Stimulated activated effector memory CD8-positive, alpha-beta T cell treated with anti-CD3 and anti-CD28 coated beads, Interleukin-12 subunit alpha, Interleukin-12 subunit beta, amount 100 ng/mL, for 72 hours (primary cell): ENCODE data around the gene MVK.

Experiments used
- ATAC-seq: fragments of 150-1000 bp; cut with Tn5 transposase; 2 replicates; pipeline ENCODE4 v1.10.0; 2021
- DNase-seq, 2 donors: peaks; one replicate each; pipeline ENCODE4 v3.0.0; 2021 to 2022; ENCODE audit warnings: low spot score in 2 of 2
- H3K27ac Mint-ChIP-seq: one replicate; pipeline ENCODE4 v1.8.0; 2022; ENCODE audit warnings: mild to moderate bottlenecking, mixed read lengths
- H3K36me3 Mint-ChIP-seq: one replicate; pipeline ENCODE4 v1.8.0; 2022; ENCODE audit warnings: mild to moderate bottlenecking, mixed read lengths
- H3K4me1 Mint-ChIP-seq: one replicate; pipeline ENCODE4 v1.8.0; 2022; ENCODE audit warnings: mixed read lengths
- H3K4me3 Mint-ChIP-seq: one replicate; pipeline ENCODE4 v1.8.0; 2022; ENCODE audit warnings: mild to moderate bottlenecking, mixed read lengths
- H3K9me3 Mint-ChIP-seq: one replicate; pipeline ENCODE4 v1.8.0; 2022; ENCODE audit warnings: mixed read lengths

Gene MVK

DNA sequence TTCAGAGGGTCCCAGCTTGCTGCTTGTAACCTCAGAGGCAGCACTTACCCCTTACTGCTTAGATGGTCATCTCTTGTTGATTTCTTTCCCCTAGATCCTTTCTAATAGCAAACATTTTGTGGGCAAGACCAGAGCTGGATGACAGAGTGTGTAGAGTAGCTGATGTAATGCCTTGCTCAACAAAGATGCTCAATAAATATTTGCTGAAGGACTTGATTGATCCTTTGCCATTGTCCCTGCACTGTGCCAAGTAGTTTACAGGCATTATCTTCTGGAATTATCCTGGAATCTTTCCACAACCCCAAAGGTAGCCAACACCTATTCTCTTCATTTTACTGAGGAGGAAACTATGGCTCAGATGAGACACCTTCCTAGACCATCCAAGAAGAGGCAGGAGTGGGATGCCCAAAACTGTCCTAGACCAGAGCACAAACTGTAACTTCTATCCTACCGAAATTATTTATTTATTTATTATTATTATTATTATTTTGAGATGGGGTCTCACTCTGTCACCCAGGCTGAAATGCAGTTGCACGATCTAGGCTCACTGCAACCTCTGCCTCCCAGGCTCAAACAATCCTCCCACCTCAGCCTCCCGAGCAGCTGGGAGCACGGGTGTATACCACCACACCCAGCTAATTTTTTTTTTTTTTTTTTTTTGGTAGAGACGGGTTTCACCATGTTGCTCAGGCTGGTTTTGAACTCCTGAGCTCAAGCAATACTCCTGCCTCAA lies 1.7 kb upstream of the MVK start:
- Mint-ChIP-seq H3K4me1 (peaks cover 23% of the 10 kb centered on the region), H3K4me3 (peak overlapping the region; percentile 85), H3K9me3 (no peaks in the 10 kb centered on the region), H3K27ac (peak overlapping the region; percentile 29), H3K36me3 (peaks cover 71% of the 10 kb centered on the region)
- DNase-seq, result no peak
- no peak for ATAC-seq

DNA sequence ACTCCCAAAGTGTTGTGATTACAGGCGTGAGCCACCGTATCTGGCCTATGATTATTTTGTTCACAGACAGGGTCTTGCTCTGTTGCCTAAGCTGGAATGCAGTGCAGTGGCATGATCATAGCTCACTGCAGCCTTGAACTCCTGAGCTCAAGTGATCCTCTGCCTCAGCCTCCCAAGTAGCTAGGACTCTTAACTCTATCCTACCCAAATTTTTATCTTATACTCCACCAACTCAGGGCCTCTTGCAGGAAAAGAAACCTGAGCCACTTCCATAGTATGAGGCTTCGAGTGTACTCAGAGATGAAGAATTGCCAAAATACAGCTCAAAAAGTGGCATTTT lies 1.1 kb upstream of the MVK start:
- no peaks in the 10 kb centered on the region for H3K9me3 Mint-ChIP-seq
- DNase-seq (no peak), ATAC-seq (no peak)
- H3K36me3 Mint-ChIP-seq, result peaks cover 71% of the 10 kb centered on the region
- peaks cover 23% of the 10 kb centered on the region for H3K4me1 Mint-ChIP-seq
- H3K27ac Mint-ChIP-seq, result peak overlapping the region; percentile 90
- peak overlapping the region; percentile 85 for H3K4me3 Mint-ChIP-seq

DNA sequence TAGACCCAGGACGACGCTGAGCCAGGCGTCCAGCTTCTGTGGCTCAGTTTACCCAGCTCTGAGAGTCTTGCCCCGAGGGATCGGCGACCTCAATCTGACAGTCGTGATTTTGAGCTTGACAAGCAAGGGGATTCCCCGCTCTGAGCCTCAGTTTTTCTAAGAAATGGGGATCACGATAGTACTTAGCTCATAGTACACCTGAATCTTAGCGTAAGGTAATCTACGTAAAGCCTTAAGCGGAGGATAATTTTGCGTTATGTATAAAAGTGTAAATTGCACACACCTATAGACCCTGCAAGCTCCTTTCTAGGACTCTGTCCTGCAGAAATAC lies 285 bp downstream of the MVK start:
- peak overlapping the region; percentile 85 for H3K4me3 Mint-ChIP-seq
- H3K27ac Mint-ChIP-seq, result peak overlapping the region; percentile 90
- peaks cover 71% of the 10 kb centered on the region for H3K36me3 Mint-ChIP-seq
- H3K9me3 Mint-ChIP-seq, result no peaks in the 10 kb centered on the region
- DNase-seq (no peak), ATAC-seq (peak; percentile 5)
- H3K4me1 Mint-ChIP-seq, result peaks cover 23% of the 10 kb centered on the region

DNA sequence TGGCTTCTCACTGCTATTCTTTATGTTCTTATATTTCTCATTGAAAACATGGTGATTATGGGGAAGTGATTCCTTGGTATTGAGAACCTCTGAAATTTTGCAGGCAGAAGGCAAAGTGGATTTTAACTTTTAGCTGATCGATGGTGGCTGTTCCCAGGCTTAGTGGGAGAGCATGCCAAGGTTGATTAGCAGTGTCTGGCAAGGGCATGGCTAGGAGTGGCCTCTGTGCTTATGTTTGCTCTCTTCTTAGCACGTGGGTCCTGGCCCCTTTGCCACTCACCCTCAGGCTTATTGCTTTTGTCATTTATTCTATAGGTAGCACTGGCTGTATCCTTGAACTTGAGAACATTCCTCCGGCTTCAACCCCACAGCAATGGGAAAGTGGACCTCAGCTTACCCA lies 2.1 kb downstream of the MVK start:
- Mint-ChIP-seq H3K9me3 (no peaks in the 10 kb centered on the region), H3K4me3 (no peak overlapping the region), H3K36me3 (peaks cover 75% of the 10 kb centered on the region), H3K27ac (no peak overlapping the region), H3K4me1 (peaks cover 23% of the 10 kb centered on the region)
- DNase-seq (no peak), ATAC-seq (no peak)

DNA sequence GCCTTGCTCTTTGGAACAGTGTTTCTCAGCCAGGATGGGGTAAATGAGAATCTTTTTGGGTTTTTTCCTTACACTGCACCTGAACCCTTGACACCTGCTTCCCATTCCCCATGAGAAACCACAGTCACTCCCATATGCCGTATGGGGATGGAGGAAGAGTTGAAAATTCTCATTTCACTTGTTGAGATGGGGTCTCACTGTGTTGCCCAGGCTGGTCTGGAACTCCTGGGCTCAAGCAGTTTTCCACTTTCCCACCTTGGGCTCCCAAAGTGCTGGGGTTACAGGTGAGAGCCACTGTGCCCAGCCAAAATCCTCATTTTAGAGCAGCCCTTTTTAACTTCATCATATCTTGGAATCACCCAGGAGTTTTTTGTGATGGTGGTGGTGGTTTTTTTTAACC lies 3.7 kb downstream of the MVK start:
- peaks cover 23% of the 10 kb centered on the region for H3K4me1 Mint-ChIP-seq
- ATAC-seq (no peak), DNase-seq (no peak)
- peaks cover 68% of the 10 kb centered on the region for H3K36me3 Mint-ChIP-seq
- H3K4me3 Mint-ChIP-seq, result no peak overlapping the region
- H3K27ac Mint-ChIP-seq, result no peak overlapping the region
- no peaks in the 10 kb centered on the region for H3K9me3 Mint-ChIP-seq

DNA sequence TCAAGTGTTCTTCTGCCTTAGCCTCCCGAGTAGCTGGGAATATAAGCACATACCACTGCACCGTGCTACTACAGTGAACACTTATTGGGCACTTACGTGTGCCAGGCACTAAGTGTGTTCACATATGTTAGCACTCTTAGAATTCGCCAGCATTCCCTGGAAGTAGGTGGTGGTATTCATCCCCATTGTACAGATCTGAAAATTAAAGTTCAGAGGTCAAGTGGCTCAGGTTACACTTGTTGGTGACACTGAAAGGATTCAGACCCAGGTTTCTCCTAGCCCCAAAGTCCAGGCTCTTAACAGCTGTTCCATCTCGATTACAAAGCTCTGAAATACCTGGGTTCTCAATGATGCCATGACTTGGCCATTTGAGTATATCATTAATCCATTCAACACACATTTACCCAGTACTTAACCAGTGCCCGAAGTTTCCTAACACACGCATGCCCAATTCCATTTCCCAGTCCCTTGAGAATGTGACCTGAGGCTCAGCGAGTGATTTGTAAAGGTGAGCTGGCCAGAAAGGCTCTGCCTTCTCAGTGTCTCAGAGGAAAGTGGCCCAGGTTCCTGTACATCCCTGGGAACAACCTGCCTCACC lies 4.8 kb downstream of the MVK start:
- ATAC-seq (no peak), DNase-seq (no peak)
- peaks cover 13% of the 10 kb centered on the region for H3K4me1 Mint-ChIP-seq
- H3K4me3 Mint-ChIP-seq, result no peak overlapping the region
- no peak overlapping the region for H3K27ac Mint-ChIP-seq
- H3K9me3 Mint-ChIP-seq, result no peaks in the 10 kb centered on the region
- peaks cover 60% of the 10 kb centered on the region for H3K36me3 Mint-ChIP-seq

DNA sequence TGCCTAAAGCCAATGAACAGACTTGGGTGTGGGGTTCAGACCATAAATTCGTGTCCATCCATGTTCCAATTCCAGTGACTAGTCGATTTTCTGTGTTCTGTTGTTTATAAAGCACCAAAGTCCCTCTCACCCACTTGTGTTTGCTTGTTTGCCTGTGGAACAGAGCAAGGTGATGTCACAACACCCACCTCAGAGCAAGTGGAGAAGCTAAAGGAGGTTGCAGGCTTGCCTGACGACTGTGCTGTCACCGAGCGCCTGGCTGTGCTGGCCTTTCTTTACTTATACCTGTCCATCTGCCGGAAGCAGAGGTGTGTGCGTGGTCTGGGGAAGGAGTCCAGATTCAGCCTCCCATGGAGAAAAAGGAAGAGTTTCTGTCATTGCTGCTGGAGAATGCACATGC lies 6.0 kb downstream of the MVK start:
- no peak for DNase-seq
- Mint-ChIP-seq H3K4me1 (peaks cover 5% of the 10 kb centered on the region), H3K9me3 (no peaks in the 10 kb centered on the region), H3K36me3 (peaks cover 58% of the 10 kb centered on the region), H3K4me3 (no peak overlapping the region), H3K27ac (no peak overlapping the region)
- ATAC-seq, result no peak

DNA sequence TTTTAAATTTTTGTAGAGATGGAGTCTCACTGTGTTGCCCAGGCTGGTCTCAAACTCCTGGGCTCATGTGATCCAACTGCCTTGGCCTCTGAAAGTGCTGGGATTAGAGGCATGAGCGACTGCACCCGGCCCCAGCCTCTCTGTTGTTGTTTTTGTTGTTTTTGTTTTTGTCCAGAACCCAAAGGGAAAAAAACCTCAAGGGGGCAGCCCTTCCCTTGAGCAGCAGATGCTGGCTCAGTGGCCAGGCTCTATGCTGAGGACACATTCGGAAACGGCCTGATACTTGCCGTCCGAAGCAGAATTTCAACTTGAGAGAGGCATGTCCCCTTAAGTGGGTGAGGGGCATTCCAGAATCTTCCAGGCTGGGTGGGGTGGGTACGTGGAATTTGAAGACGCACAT lies 6.7 kb downstream of the MVK start:
- peaks cover 62% of the 10 kb centered on the region for H3K36me3 Mint-ChIP-seq
- H3K9me3 Mint-ChIP-seq, result no peaks in the 10 kb centered on the region
- no peaks in the 10 kb centered on the region for H3K4me1 Mint-ChIP-seq
- ATAC-seq (no peak), DNase-seq (no peak)
- no peak overlapping the region for H3K27ac Mint-ChIP-seq
- no peak overlapping the region for H3K4me3 Mint-ChIP-seq

DNA sequence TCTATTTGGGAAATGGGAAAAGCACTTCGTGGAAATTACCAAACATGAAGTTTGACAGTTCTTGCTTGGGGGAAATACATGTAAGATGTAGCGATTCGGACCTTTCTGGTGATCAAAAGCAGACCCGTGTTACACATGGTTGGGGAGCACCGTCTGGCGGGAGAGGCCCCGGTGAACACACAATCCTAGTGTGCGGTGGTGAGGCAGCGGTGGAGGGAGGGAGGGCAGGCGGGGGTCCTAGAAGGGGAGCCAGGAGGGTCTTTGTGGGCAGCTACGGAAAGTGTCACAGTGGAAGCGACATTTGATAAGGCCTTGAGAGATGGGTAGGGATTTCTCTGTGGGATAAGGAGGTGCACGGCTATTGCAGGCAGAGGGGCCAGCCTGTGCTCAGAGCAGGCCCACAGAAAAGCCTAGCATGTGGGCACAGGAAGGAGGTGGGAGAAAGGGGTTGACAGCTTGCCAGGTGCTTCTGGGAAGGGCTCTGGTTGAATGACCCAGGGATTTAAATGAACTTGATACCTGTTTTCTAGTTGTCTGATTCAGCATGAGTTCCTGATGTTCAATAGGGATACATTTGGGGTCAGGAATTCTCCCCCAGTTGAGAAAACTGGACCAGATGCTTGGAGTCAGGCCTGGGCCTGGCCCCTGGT lies 7.2 kb downstream of the MVK start:
- no peak for DNase-seq
- H3K4me3 Mint-ChIP-seq, result no peak overlapping the region
- no peak overlapping the region for H3K27ac Mint-ChIP-seq
- peaks cover 65% of the 10 kb centered on the region for H3K36me3 Mint-ChIP-seq
- H3K9me3 Mint-ChIP-seq, result no peaks in the 10 kb centered on the region
- no peaks in the 10 kb centered on the region for H3K4me1 Mint-ChIP-seq
- no peak for ATAC-seq

DNA sequence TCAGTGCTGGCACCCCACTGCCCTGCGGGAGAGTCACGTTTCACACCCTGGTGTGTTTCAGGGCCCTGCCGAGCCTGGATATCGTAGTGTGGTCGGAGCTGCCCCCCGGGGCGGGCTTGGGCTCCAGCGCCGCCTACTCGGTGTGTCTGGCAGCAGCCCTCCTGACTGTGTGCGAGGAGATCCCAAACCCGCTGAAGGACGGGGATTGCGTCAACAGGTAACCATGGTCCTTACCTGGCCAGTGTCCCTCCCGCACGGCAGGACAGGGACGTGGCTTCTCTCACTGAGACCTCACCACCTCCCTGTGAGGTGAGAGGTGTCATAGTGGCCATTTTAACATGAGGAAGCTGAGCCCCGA lies 7.7 kb downstream of the MVK start:
- ATAC-seq (no peak), DNase-seq (no peak)
- peaks cover 61% of the 10 kb centered on the region for H3K36me3 Mint-ChIP-seq
- no peak overlapping the region for H3K4me3 Mint-ChIP-seq
- no peaks in the 10 kb centered on the region for H3K9me3 Mint-ChIP-seq
- no peaks in the 10 kb centered on the region for H3K4me1 Mint-ChIP-seq
- no peak overlapping the region for H3K27ac Mint-ChIP-seq

DNA sequence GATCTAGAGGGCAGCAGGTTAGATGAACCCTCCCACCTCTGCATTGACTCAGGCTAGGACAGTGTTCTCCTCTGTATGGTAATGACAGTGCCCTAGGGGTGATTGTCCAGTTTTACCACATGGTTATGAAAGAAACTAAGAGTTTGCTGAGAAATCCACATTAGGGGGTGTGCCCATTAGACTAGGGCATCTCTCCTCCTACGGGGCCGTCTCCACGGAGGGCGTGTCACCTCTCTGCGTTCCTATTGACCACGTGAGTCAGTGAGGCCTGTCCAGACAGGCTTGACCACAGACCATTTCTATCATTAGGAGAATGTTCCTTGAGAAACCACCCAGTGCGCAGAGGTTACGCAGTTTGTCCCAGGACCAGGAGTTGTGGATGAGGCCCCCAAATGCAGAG lies 8.3 kb downstream of the MVK start:
- no peak overlapping the region for H3K27ac Mint-ChIP-seq

DNA sequence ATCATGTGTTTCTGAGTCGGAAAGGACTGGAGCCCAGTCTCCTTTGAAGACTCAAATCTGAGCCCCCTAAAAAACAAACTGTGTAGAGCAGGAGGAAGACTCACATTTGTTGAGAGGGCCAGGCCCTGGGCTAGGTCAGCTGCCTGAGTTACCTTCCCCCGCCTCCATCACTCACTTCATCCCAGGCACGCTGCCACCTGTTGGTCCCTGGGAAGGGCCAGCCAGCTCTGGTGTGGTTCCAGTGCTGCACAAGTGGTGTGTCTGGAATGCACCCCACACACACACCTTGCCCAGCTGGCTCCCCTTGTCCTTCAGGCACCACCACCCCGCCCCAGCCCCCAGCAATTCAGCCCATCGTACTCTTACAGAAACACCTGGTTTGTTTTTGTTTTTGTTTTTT lies 9.0 kb downstream of the MVK start:
- Mint-ChIP-seq H3K4me1 (no peaks in the 10 kb centered on the region), H3K27ac (no peak overlapping the region), H3K4me3 (no peak overlapping the region), H3K9me3 (no peaks in the 10 kb centered on the region), H3K36me3 (peaks cover 47% of the 10 kb centered on the region)
- no peak for DNase-seq
- no peak for ATAC-seq

More for the DNA sequence above, 8.3 kb downstream of the MVK start:
- H3K9me3 Mint-ChIP-seq, result no peaks in the 10 kb centered on the region
- H3K36me3 Mint-ChIP-seq, result peaks cover 55% of the 10 kb centered on the region
- no peak for ATAC-seq
- no peaks in the 10 kb centered on the region for H3K4me1 Mint-ChIP-seq
- no peak overlapping the region for H3K4me3 Mint-ChIP-seq
- no peak for DNase-seq

DNA sequence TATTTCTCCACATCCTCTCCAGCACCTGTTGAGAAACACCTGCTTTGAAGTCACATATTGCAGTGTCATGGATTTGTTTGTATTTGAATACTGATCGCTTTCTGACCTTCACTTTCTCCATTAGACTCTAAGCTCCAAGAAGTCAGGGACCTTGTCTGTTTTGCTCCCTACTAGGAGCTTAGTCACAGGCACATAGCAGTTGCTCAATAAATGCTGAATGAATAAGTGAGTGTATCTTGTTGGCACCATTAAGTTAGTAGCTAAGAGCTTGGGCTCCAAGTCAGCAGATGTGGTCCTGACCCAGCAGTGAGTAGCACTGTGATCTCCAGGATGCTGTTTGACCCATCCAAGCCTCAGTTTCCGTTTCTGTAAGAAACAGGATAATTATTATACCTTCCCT lies 10.1 kb downstream of the MVK start:
- ATAC-seq, result no peak
- peaks cover 45% of the 10 kb centered on the region for H3K36me3 Mint-ChIP-seq
- H3K27ac Mint-ChIP-seq, result no peak overlapping the region
- DNase-seq, result no peak
- no peak overlapping the region for H3K4me3 Mint-ChIP-seq
- H3K4me1 Mint-ChIP-seq, result no peaks in the 10 kb centered on the region
- no peaks in the 10 kb centered on the region for H3K9me3 Mint-ChIP-seq

DNA sequence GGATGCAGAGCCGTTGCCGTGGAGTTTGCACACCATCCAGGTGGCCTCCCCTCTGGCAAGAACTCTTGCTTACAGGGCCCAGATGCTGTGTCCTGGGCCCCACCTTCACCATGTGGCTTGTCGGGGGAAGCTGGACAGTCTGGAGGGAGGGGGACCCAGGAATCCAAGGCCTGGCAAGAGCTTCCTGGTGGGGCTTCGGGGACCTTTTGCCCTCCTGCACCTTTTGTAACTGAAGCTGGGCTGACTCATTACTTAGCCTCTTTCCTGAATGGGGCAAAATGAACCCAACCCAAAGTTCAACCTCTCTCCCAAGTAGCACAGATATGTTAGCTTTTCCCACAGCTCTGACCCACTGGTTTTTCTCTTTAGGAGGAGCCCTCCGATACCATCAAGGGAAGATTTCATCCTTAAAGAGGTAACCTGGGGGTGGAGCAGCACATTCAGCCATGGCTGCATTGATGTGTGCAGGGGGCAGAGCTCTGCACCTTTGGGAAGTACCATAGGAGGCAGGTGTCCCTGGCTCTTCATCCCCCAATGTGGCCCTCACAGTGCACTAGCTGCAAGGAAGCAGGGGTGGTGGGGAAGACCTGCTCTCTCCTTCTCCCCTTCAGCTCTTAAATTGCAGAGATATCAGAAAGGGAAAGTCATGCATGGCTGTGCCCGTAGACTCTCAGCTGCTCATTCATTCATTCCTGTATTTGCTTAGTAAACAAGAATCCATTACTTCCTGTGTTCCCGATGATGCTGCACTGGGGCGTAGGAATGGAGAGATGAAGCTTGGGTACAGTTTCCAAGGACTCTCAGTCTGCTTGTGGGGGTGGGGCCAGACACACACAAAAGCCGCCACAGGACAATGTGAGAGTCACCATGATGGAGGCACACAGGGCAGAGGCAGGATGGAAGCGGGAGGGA lies 13.0 kb downstream of the MVK start:
- Mint-ChIP-seq H3K36me3 (peaks cover 21% of the 10 kb centered on the region), H3K4me1 (no peaks in the 10 kb centered on the region), H3K4me3 (no peak overlapping the region), H3K27ac (no peak overlapping the region), H3K9me3 (no peaks in the 10 kb centered on the region)
- ATAC-seq (no peak), DNase-seq (no peak)

DNA sequence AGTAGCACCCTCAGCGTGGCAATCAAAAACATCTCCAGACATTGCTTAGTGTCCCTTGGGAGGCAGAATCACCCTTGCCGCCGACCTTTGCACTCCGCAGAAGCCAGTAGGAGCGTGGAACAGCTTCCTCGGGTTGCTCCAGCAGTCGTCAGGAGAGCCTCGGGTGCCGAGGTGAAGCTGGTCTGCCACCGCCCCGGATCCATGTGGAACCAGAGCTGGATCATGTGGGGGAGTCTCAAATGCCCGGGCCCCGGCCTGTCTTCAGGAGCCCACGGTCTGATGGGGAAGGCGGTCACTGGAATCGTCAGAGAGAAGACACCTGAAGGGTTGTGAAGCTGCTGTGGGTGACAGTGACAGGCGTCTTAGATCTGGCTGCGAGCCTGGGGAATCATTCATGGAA lies 14.3 kb downstream of the MVK start:
- DNase-seq (no peak), ATAC-seq (no peak)
- no peak overlapping the region for H3K27ac Mint-ChIP-seq
- no peak overlapping the region for H3K4me3 Mint-ChIP-seq
- H3K4me1 Mint-ChIP-seq, result no peaks in the 10 kb centered on the region
- H3K9me3 Mint-ChIP-seq, result no peaks in the 10 kb centered on the region
- H3K36me3 Mint-ChIP-seq, result peaks cover 21% of the 10 kb centered on the region
